ENCODE data around the gene ZCCHC14. TPM values are rescaled to one million over a fixed set of nuclear protein-coding genes. Genes with fewer than 3 reads are reported as not detected.

Gene ZCCHC14
- total RNA-seq, 1 experiment from 2014 or later, result 33.1 TPM

GRCh38 chr16:87502308-87502969, 9.6 kb upstream of the ZCCHC14 start:
- no peak overlapping the region for H3K4me3 Mint-ChIP-seq (ENCODE audit: unreplicated experiment)
- Histone ChIP-seq H3K9me3 (no peaks in the 10 kb centered on the region; the same call in 1 of the 2 replicates), H3K27me3 (replicated peaks; ENCODE audit: control insufficient read depth, insufficient read depth, low read length) (no peaks in the 10 kb centered on the region), H3K4me1 (peaks cover 8% of the 10 kb centered on the region; the same call in 1 of the 2 replicates), H3K4me3 (ENCODE audit: low read depth, low read length) (no peak overlapping the region), H3K36me3 (ENCODE audit: control insufficient read depth, insufficient read depth, low read length) (no peaks in the 10 kb centered on the region)
- DNase-seq, result no peak
- H3K36me3 Mint-ChIP-seq (ENCODE audit: insufficient read depth, unreplicated experiment), result no peaks in the 10 kb centered on the region
- H3K27ac Mint-ChIP-seq (ENCODE audit: unreplicated experiment), result no peak overlapping the region
- BruUV-seq (replicated peaks), result no TSS peak
- H3K9me3 Mint-ChIP-seq (ENCODE audit: unreplicated experiment), result no peaks in the 10 kb centered on the region
- POLR2A ChIA-PET, result no interaction called here
- intact Hi-C loops (cut with micrococcal nuclease; ENCODE audit: unreplicated experiment), result no loop called here
- no peaks in the 10 kb centered on the region for H3K4me1 Mint-ChIP-seq (ENCODE audit: low read depth, unreplicated experiment)
- TF ChIP-seq, protein P1, sequence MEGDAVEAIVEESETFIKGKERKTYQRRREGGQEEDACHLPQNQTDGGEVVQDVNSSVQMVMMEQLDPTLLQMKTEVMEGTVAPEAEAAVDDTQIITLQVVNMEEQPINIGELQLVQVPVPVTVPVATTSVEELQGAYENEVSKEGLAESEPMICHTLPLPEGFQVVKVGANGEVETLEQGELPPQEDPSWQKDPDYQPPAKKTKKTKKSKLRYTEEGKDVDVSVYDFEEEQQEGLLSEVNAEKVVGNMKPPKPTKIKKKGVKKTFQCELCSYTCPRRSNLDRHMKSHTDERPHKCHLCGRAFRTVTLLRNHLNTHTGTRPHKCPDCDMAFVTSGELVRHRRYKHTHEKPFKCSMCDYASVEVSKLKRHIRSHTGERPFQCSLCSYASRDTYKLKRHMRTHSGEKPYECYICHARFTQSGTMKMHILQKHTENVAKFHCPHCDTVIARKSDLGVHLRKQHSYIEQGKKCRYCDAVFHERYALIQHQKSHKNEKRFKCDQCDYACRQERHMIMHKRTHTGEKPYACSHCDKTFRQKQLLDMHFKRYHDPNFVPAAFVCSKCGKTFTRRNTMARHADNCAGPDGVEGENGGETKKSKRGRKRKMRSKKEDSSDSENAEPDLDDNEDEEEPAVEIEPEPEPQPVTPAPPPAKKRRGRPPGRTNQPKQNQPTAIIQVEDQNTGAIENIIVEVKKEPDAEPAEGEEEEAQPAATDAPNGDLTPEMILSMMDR (IDR thresholded peaks at IDR 0.05; ENCODE audit: insufficient read depth in 1 of 2, low read depth in 1 of 2, low read length in 1 of 2, severe bottlenecking in 1 of 2, unreplicated experiment in 1 of 2), result no peak
- CTCF ChIA-PET, result no interaction called here
- H3K27me3 Mint-ChIP-seq (ENCODE audit: insufficient read depth, unreplicated experiment), result no peaks in the 10 kb centered on the region

GRCh38 chr16:87501117-87501516, 8.3 kb upstream of the ZCCHC14 start:
- POLR2A ChIA-PET, result no interaction called here
- H3K27me3 ChIP-seq (replicated peaks; ENCODE audit: control insufficient read depth, insufficient read depth, low read length), result no peaks in the 10 kb centered on the region
- H3K9me3 ChIP-seq, result no peaks in the 10 kb centered on the region; the same call in 1 of the 2 replicates
- H3K36me3 Mint-ChIP-seq (ENCODE audit: insufficient read depth, unreplicated experiment), result no peaks in the 10 kb centered on the region
- no peaks in the 10 kb centered on the region for H3K27me3 Mint-ChIP-seq (ENCODE audit: insufficient read depth, unreplicated experiment)
- no peak overlapping the region for H3K27ac Mint-ChIP-seq (ENCODE audit: unreplicated experiment)
- no peak overlapping the region for H3K4me3 ChIP-seq (ENCODE audit: low read depth, low read length)
- no peaks in the 10 kb centered on the region for H3K9me3 Mint-ChIP-seq (ENCODE audit: unreplicated experiment)
- H3K36me3 ChIP-seq (ENCODE audit: control insufficient read depth, insufficient read depth, low read length), result no peaks in the 10 kb centered on the region
- CTCF ChIA-PET, result interaction anchor here (0.7 kb wide), 1 partner anchor 168 kb away, joined by 5 read pairs; no protein-coding TSS in a partner anchor
- H3K4me3 Mint-ChIP-seq (ENCODE audit: unreplicated experiment), result no peak overlapping the region
- intact Hi-C loops (cut with micrococcal nuclease; ENCODE audit: unreplicated experiment), result no loop called here
- H3K4me1 ChIP-seq, result peaks cover 2% of the 10 kb centered on the region; the same call in 1 of the 2 replicates
- no TSS peak for BruUV-seq (replicated peaks)
- H3K4me1 Mint-ChIP-seq (ENCODE audit: low read depth, unreplicated experiment), result no peaks in the 10 kb centered on the region
- TF ChIP-seq, protein P1 (IDR thresholded peaks at IDR 0.05; ENCODE audit: insufficient read depth in 1 of 2, low read depth in 1 of 2, low read length in 1 of 2, severe bottlenecking in 1 of 2, unreplicated experiment in 1 of 2), result no peak
- DNase-seq, result no peak

DNA sequence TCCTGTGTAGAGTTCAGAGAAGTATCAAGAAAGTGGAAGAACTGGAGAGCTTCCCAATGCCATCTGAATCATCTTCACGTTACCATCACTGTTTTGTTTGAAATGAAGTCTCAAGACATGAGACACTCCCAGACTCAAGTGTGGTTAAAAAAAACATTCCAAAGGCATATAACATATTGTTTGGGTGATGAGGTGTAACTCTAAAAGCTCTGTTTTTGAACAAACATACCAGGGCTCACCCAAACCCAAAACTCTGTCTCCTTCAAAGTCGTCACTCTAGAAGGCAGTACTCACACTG, 6.3 kb upstream of the ZCCHC14 start:
- H3K9me3 ChIP-seq, result no peaks in the 10 kb centered on the region
- ChIA-PET POLR2A (no interaction called here), CTCF (no interaction called here)
- no peak overlapping the region for H3K4me3 ChIP-seq (ENCODE audit: low read depth, low read length)
- BruUV-seq (replicated peaks), result no TSS peak
- no peak overlapping the region for H3K27ac Mint-ChIP-seq (ENCODE audit: unreplicated experiment)
- no peaks in the 10 kb centered on the region for H3K27me3 Mint-ChIP-seq (ENCODE audit: insufficient read depth, unreplicated experiment)
- H3K4me1 ChIP-seq, result no peaks in the 10 kb centered on the region
- no peaks in the 10 kb centered on the region for H3K27me3 ChIP-seq (replicated peaks; ENCODE audit: control insufficient read depth, insufficient read depth, low read length)
- DNase-seq, result no peak
- H3K4me3 Mint-ChIP-seq (ENCODE audit: unreplicated experiment), result no peak overlapping the region
- TF ChIP-seq, protein P1 (IDR thresholded peaks at IDR 0.05; ENCODE audit: insufficient read depth in 1 of 2, low read depth in 1 of 2, low read length in 1 of 2, severe bottlenecking in 1 of 2, unreplicated experiment in 1 of 2), result no peak
- no peaks in the 10 kb centered on the region for H3K9me3 Mint-ChIP-seq (ENCODE audit: unreplicated experiment)
- no peaks in the 10 kb centered on the region for H3K36me3 Mint-ChIP-seq (ENCODE audit: insufficient read depth, unreplicated experiment)
- H3K36me3 ChIP-seq (ENCODE audit: control insufficient read depth, insufficient read depth, low read length), result no peaks in the 10 kb centered on the region
- intact Hi-C loops (cut with micrococcal nuclease; ENCODE audit: unreplicated experiment), result no loop called here
- no peaks in the 10 kb centered on the region for H3K4me1 Mint-ChIP-seq (ENCODE audit: low read depth, unreplicated experiment)

Data from Caco-2 (cell line).